OCI-LY7 (cell line): ENCODE measurements around the gene POU2F3. TPM values are rescaled to one million over a fixed set of nuclear protein-coding genes. Genes with fewer than 3 reads are reported as not detected.

Experiments used
- BruUV-seq: library from RNA; stranded (reverse); fragments of 400-500 nt; replicated peaks from 2 replicates; lab custom pipeline; 2021; lab: Mats Ljungman, UMichigan
- CTCF ChIA-PET: fragments of 300-600 bp; sonication (Branson Sonifier 250); formaldehyde crosslinking; loops from one replicate; lab custom pipeline; 2022; ENCODE audit warnings: antibody characterized with exemption; ENCODE audit not compliant: unreplicated experiment; lab: Charles Lee
- POLR2A ChIA-PET: fragments of 300-600 bp; sonication (Branson Sonifier 250); formaldehyde crosslinking; loops from one replicate; lab custom pipeline; 2022; ENCODE audit warnings: antibody characterized with exemption; lab: Charles Lee
- DNase-seq: peaks from one replicate; pipeline ENCODE4 v3.0.0-alpha.2; 2015; ENCODE audit warnings: low spot score
- H2AFZ ChIP-seq: fragments of 200-600 bp; sonication (generic), shearing (Covaris generic); 2 replicates; pipeline ENCODE4 v1.6.1; 2014; ENCODE audit warnings: mild to moderate bottlenecking, antibody characterized with exemption, low read length, moderate library complexity
- H3K27ac ChIP-seq: fragments of 200-600 bp; sonication (generic); 2 replicates; pipeline ENCODE4 v1.5.1; 2014; ENCODE audit warnings: mixed run types, low read depth, mild to moderate bottlenecking, moderate library complexity, low read length, inconsistent platforms; ENCODE audit not compliant: poor library complexity, severe bottlenecking
- H3K36me3 ChIP-seq: fragments of 200-600 bp; sonication (generic); 2 replicates; pipeline ENCODE4 v1.6.1; 2014; ENCODE audit warnings: mild to moderate bottlenecking, antibody characterized with exemption, low read length, moderate library complexity, mixed read lengths; ENCODE audit not compliant: insufficient read depth
- H3K4me1 ChIP-seq: fragments of 200-600 bp; sonication (generic); 2 replicates; pipeline ENCODE4 v1.5.1; 2014; ENCODE audit warnings: mild to moderate bottlenecking, low read length; ENCODE audit not compliant: insufficient read depth, poor library complexity, severe bottlenecking
- H3K4me2 ChIP-seq: fragments of 200-600 bp; sonication (generic); 2 replicates; pipeline ENCODE4 v1.6.1; 2014; ENCODE audit warnings: mild to moderate bottlenecking, low read length
- H3K4me3 ChIP-seq: fragments of 200-600 bp; sonication (generic); 2 replicates; pipeline ENCODE4 v1.5.1; 2014; ENCODE audit warnings: mild to moderate bottlenecking, low read depth, low read length; ENCODE audit not compliant: poor library complexity, severe bottlenecking
- H3K79me2 ChIP-seq: fragments of 200-600 bp; sonication (generic); 2 replicates; pipeline ENCODE4 v1.6.1; 2016; ENCODE audit warnings: low read depth, mild to moderate bottlenecking, low read length, moderate library complexity, mixed read lengths; ENCODE audit not compliant: insufficient read depth
- H3K9me2 ChIP-seq: fragments of 200-600 bp; sonication (generic); 2 replicates; pipeline ENCODE4 v1.6.1; 2016; ENCODE audit warnings: mild to moderate bottlenecking, low read length, mixed read lengths; ENCODE audit not compliant: insufficient read depth
- H3K9me3 ChIP-seq: fragments of 200-600 bp; sonication (generic); 2 replicates; pipeline ENCODE4 v1.6.1; 2014; ENCODE audit warnings: mild to moderate bottlenecking, mixed run types, low read length, mixed read lengths
- H4K20me1 ChIP-seq: fragments of 200-600 bp; sonication (generic); 2 replicates; pipeline ENCODE4 v1.6.1; 2014; ENCODE audit warnings: mild to moderate bottlenecking, antibody characterized with exemption, low read length, moderate library complexity, mixed read lengths; ENCODE audit not compliant: insufficient read depth
- CTCF ChIP-seq: fragments of 200-600 bp; sonication (generic); conservative IDR thresholded peaks from 2 replicates; pipeline ENCODE4 v1.5.1; 2014; ENCODE audit warnings: mild to moderate bottlenecking, antibody characterized with exemption, low read length, moderate library complexity, mixed read lengths
- EZH2phosphoT487 ChIP-seq: fragments of 200-600 bp; sonication (generic); IDR thresholded peaks from 2 replicates; pipeline ENCODE4 v1.6.1; 2018; ENCODE audit warnings: low read depth, borderline replicate concordance, mild to moderate bottlenecking, mixed run types, antibody characterized with exemption, low read length, moderate library complexity, mixed read lengths
- intact Hi-C: fragments of 100-400 bp; cut with micrococcal nuclease; formaldehyde crosslinking; loops from one replicate; pipeline ENCODE4 v1.10.0; 2022; ENCODE audit not compliant: unreplicated experiment
- total RNA-seq, 2 experiments: library from RNA; depleted of rRNA in 1 of 2; stranded (reverse); fragments of >200 nt in 1 of 2; shearing (Covaris generic) in 1 of 2; gene quantifications; 2 replicates each; pipeline ENCODE4 v1.2.3, GENCODE V29; 2014 to 2022

Gene POU2F3
- total RNA-seq, 2 experiments from 2014 or later, result 0.16 TPM; not detected in 1

DNA sequence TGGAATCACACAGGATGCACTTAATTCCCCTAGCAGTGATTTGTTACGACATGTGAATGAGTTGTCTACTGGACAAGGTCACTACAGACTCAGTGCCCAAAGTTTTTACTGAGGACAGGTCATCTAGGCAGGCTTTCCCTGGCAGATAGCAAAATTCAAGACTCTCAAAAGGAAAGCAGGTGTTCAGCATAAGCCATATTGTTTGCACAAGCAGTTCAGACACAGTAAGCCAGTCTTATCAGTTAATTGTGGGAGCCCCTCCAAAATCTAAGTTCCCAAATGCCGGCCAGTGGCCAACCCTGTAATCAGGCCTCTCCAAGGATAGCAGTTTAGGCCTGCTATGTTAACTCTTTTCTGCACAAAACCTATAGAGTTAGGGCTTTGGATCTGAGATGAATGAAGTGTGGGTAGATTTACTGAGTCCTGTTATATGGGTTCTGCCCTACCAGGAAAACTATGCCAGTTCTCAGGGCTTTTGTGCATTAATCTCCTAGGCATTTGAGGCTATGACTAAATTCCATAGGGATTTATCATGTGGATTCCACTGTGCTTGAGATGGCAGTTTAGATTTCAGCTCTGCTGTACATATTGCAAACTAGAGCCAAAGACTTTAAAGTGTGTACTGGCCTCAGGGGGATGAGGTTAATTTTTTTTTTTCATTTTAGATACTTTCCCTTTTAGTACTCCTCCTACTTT lies 91.5 kb downstream of the POU2F3 start:
- ChIA-PET POLR2A (interaction anchor here (0.7 kb wide), 1 partner anchor 179 kb away, joined by 3 read pairs; no protein-coding TSS in a partner anchor), CTCF (no interaction called here)
- Histone ChIP-seq H3K4me2 (no peak overlapping the region), H3K36me3 (no peaks in the 10 kb centered on the region), H3K4me3 (no peak overlapping the region), H3K9me2 (no peaks in the 10 kb centered on the region), H4K20me1 (no peaks in the 10 kb centered on the region; the same call in 1 of the 2 replicates), H3K79me2 (no peaks in the 10 kb centered on the region), H3K4me1 (peaks cover 18% of the 10 kb centered on the region), H3K9me3 (no peaks in the 10 kb centered on the region), H2AFZ (no peak overlapping the region), H3K27ac (no peak overlapping the region)
- TF ChIP-seq CTCF (no peak), EZH2phosphoT487 (no peak)
- intact Hi-C loops, result loop anchor here (10.0 kb wide), 2 partner anchors 293 to 353 kb away; no protein-coding TSS in a partner anchor
- DNase-seq, result no peak
- BruUV-seq, result no TSS peak

GRCh38 chr11:120332822-120333716 lies 93.1 kb downstream of the POU2F3 start:
- no peak overlapping the region for H3K27ac ChIP-seq
- ChIA-PET CTCF (no interaction called here), POLR2A (interaction anchor here (0.7 kb wide), 3 partner anchors 57 to 124 kb away, joined by 3 to 4 read pairs (median 3); no protein-coding TSS in a partner anchor)
- H3K9me2 ChIP-seq, result no peaks in the 10 kb centered on the region
- no peak for DNase-seq
- H3K4me3 ChIP-seq, result no peak overlapping the region
- TF ChIP-seq CTCF (no peak), EZH2phosphoT487 (no peak)
- intact Hi-C loops, result loop anchor here (10.0 kb wide), 2 partner anchors 292 to 352 kb away; no protein-coding TSS in a partner anchor
- H2AFZ ChIP-seq, result no peak overlapping the region
- BruUV-seq, result no TSS peak
- no peaks in the 10 kb centered on the region for H3K9me3 ChIP-seq
- H3K4me2 ChIP-seq, result no peak overlapping the region
- H3K79me2 ChIP-seq, result peaks cover 12% of the 10 kb centered on the region; the same call in 1 of the 2 replicates
- peaks cover 22% of the 10 kb centered on the region for H3K4me1 ChIP-seq
- H4K20me1 ChIP-seq, result peaks cover 14% of the 10 kb centered on the region
- no peaks in the 10 kb centered on the region for H3K36me3 ChIP-seq
